SK-N-MC (cell line): ENCODE data around the gene CCBE1.

Source experiments
- DNase-seq: peaks from one replicate; pipeline ENCODE4 v3.0.0-alpha.2; 2011; ENCODE audit warnings: low read depth, low spot score
- H3K27ac ChIP-seq: fragments of 200-600 bp; sonication (generic); 2 replicates; pipeline ENCODE4 v1.5.1; 2016; ENCODE audit warnings: mixed run types
- H3K36me3 ChIP-seq: fragments of 200-600 bp; sonication (generic); 2 replicates; pipeline ENCODE4 v1.6.1; 2017; ENCODE audit warnings: antibody characterized with exemption, low read length, mixed read lengths; ENCODE audit not compliant: insufficient read depth
- H3K4me3 ChIP-seq: fragments of 200-600 bp; sonication (generic); 2 replicates; pipeline ENCODE4 v1.5.1; 2016
- H3K9ac ChIP-seq: fragments of 200-600 bp; sonication (generic); 2 replicates; pipeline ENCODE4 v1.8.0; 2017; ENCODE audit warnings: mixed run types, mixed read lengths; ENCODE audit not compliant: insufficient read length
- H3K9me3 ChIP-seq: fragments of 200-600 bp; sonication (generic); 2 replicates; pipeline ENCODE4 v1.6.1; 2017; ENCODE audit warnings: low read depth, mild to moderate bottlenecking, antibody characterized with exemption, low read length, moderate library complexity, mixed read lengths
- EZH2 ChIP-seq: fragments of 200-600 bp; sonication (generic); IDR thresholded peaks from one replicate; pipeline ENCODE4 v1.6.1; 2017; ENCODE audit warnings: antibody characterized with exemption
- FOXP2 ChIP-seq: optimal IDR thresholded peaks from 2 replicates; pipeline ENCODE3; 2011; ENCODE audit warnings: mild to moderate bottlenecking, moderate library complexity; ENCODE audit not compliant: insufficient read depth; ENCODE audit errors: extremely low read length, control extremely low read depth
- POLR2AphosphoS5 ChIP-seq: IDR thresholded peaks from 2 replicates; pipeline ENCODE4 v1.6.1; 2012; ENCODE audit warnings: mild to moderate bottlenecking, low read depth, low read length, borderline replicate concordance

Gene CCBE1

DNA sequence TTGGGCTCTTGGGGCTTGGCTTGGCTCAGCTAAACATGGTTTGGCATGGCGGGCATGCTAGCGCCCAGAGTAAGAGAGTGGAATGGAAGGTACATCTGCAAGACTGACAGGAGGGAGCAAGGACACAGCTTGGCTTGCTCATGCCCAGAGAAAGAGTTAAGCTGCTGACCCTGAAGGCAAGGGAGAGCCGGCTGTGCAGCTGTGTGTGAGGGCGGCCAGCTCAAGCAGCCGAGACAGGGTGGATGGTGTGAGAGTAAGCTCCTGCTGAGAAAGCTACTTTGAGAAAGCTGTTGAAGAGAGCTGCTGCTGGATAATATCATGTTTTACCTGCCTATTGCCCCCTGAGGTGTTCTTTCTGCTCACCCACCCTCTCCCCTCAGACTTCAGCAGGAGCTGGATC is 135.6 kb downstream of the CCBE1 start:
- no peak overlapping the region for H3K27ac ChIP-seq
- no peak overlapping the region for H3K4me3 ChIP-seq
- TF ChIP-seq EZH2: no peak
- TF ChIP-seq POLR2AphosphoS5: no peak
- TF ChIP-seq FOXP2: no peak
- no peak overlapping the region for H3K9ac ChIP-seq
- no peak for DNase-seq
- H3K9me3 ChIP-seq: no peaks in the 10 kb centered on the region
- no peaks in the 10 kb centered on the region for H3K36me3 ChIP-seq

DNA sequence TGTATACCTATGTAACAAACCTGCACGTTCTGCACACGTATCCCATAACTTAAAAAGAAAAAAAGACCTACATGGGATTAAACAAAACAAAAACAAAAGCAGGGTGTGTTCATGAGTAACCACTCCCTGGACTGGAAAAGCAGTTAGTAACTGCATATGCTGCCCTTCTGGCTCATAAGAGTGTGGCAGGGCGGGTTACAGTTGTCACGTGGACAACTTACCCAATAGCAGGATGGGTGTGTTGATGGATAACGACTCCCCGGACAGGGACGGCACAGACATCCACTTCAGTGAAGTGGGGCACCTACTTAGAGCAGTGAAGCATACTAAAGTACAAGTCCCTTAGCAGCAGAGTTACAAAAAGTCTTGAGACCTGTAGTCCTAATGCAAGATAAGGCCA is 136.7 kb downstream of the CCBE1 start:
- no peak for DNase-seq
- TF ChIP-seq POLR2AphosphoS5 (no peak), EZH2 (no peak), FOXP2 (no peak)
- Histone ChIP-seq H3K4me3 (no peak overlapping the region), H3K9me3 (no peaks in the 10 kb centered on the region), H3K27ac (no peak overlapping the region), H3K9ac (no peak overlapping the region), H3K36me3 (no peaks in the 10 kb centered on the region)

DNA sequence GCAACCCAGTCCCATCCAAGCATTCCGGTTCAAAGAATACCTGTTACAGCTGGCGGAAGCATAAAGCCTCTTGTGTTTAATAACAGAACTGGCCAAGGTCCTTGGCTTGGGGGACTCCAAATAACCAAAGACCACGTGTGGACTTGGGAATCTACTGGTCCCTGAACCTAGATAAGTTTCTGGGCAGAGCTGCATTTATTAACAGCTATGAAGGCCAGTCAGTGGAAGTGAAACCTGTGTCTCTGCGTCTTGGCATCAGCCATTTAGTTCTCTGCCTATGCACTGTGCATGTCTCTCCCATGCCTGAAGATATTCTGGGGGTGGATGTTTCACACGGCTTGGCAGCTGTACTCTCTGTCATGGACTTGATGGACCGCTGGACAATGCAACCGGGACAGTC is 137.7 kb downstream of the CCBE1 start:
- H3K9ac ChIP-seq: no peak overlapping the region
- TF ChIP-seq FOXP2: no peak
- no peak for TF ChIP-seq POLR2AphosphoS5
- TF ChIP-seq EZH2: no peak
- H3K9me3 ChIP-seq: no peaks in the 10 kb centered on the region
- DNase-seq: no peak
- H3K4me3 ChIP-seq: no peak overlapping the region
- no peaks in the 10 kb centered on the region for H3K36me3 ChIP-seq
- no peak overlapping the region for H3K27ac ChIP-seq

DNA sequence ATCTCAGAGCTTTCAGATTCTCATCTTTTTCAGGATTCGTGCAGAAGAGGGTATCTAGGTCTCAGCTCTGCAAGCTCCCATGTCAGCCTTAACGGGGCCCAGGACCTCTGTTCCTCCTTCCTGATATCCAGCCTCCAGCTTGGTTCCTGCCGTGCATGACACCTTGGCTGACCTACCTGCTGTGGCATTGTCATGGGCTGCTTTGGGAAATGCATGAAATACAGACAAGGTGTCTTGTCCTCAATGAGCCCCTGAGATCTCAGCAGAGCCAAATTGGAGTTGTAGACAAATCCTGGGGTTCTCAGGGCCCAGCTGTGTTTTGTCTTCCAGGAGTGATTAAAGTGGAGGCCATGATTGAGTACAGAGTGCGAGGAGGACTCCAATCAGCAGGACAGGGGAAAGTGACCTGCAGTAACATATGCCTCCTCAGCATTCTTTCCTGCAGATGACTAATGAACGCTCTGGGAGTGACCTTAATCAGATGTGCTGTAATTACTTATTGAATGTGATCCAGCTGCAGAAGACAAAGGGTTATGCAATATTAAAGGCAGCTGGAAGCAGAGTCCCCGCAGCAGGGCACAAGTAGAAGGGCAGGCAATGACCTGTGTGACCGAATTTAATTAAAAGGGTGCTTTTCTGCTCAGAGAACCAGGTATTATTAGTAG is 141.1 kb downstream of the CCBE1 start:
- H3K9me3 ChIP-seq: no peaks in the 10 kb centered on the region
- no peak overlapping the region for H3K27ac ChIP-seq
- no peak overlapping the region for H3K4me3 ChIP-seq
- no peak overlapping the region for H3K9ac ChIP-seq
- no peaks in the 10 kb centered on the region for H3K36me3 ChIP-seq
- TF ChIP-seq POLR2AphosphoS5 (no peak), FOXP2 (no peak), EZH2 (no peak)
- no peak for DNase-seq

DNA sequence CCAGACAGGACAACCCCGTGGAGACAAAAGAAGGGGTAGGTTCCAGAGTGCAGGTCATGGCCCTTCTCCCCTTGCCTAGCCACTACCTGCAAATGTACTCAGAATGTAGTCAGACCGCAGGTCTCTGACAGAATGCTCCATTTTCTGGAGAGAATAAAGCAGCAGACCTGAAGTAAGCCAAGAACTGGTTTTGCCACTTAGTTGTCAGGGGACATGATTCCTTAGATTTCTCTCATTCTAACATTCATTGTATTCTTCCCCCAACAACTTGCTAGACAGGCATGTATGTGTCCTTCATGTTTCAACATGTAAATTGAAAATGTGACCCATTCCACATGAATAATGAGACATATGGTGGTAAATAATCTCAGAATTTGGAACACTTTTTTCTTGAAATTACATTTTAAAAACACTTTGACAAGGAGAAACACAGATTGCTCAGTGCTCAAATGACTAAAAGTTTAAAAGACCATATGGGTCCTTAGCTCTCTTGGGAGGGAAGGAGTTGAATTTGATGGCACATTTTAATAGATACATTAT is 142.4 kb downstream of the CCBE1 start:
- TF ChIP-seq EZH2 (no peak), FOXP2 (no peak), POLR2AphosphoS5 (no peak)
- no peak for DNase-seq

DNA sequence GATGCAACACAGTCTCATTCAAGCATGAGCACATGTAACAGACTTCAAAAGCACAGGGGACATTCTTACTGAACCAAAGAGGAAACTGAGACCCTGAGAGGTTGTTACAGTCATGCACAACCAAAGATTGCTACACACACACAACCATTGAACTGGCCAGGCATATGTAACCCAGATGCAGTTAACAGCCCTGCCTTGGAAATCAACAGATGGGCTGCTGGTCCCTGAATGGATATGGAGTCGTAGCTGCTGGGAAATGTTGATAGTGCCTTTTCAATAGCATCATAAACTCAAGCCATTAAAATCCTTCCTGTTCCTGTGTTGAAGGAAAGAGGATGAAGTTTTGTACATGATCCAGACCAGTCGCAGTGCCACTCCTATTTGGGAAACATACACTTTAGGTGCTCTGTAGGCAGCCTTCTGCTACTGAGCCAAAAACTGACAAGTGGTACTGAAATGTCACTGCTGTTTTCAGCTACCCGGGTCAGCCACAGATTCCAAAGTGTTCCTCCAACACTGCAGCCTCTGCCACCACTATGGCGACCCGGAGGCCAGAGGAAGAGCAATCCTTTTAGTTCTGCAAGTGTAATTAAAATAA is 143.9 kb downstream of the CCBE1 start:
- no peaks in the 10 kb centered on the region for H3K9me3 ChIP-seq
- no peaks in the 10 kb centered on the region for H3K36me3 ChIP-seq
- H3K4me3 ChIP-seq: no peak overlapping the region
- H3K27ac ChIP-seq: no peak overlapping the region
- TF ChIP-seq POLR2AphosphoS5 (no peak), FOXP2 (no peak), EZH2 (no peak)
- no peak for DNase-seq
- no peak overlapping the region for H3K9ac ChIP-seq

More for the DNA sequence above, 142.4 kb downstream of the CCBE1 start:
- Histone ChIP-seq H3K9me3 (no peaks in the 10 kb centered on the region), H3K36me3 (no peaks in the 10 kb centered on the region), H3K27ac (no peak overlapping the region), H3K9ac (no peak overlapping the region), H3K4me3 (no peak overlapping the region)

DNA sequence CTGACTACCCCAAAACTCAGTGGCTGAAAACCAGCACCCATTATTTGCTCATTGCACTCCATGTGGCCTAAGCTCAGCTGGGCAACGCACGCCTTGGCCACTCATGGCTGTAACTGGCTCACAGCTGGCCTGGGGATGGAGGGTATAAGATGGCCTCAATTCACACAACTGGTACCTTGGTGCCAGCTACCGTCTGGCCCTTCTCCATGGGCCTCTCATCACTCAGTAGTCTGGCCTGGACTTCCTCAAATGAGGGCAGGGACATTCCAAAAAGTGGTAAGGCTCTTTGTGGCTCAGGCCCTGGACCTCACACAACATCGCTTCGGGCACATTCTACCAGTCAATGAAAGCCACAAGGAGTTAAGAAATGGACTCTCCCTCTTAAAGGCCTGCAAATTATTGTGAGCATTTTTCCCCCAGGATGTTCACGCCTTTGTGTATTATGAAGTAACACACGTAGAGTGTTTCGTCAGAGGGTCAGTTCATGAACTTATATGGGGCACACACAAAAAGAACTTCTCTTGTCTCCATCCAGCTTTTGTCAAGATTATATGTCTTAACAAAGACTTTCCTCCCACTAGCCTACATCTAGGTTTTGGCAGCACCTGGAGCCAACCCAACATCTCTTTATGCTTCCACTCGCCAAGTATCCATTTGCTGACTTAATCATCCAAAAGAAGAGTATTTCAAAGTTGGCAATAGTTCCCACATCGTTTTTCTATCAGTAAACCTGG is 145.2 kb downstream of the CCBE1 start:
- no peaks in the 10 kb centered on the region for H3K36me3 ChIP-seq
- H3K9ac ChIP-seq: no peak overlapping the region
- H3K4me3 ChIP-seq: no peak overlapping the region
- no peaks in the 10 kb centered on the region for H3K9me3 ChIP-seq
- TF ChIP-seq FOXP2 (no peak), POLR2AphosphoS5 (no peak), EZH2 (no peak)
- no peak for DNase-seq
- H3K27ac ChIP-seq: no peak overlapping the region

DNA sequence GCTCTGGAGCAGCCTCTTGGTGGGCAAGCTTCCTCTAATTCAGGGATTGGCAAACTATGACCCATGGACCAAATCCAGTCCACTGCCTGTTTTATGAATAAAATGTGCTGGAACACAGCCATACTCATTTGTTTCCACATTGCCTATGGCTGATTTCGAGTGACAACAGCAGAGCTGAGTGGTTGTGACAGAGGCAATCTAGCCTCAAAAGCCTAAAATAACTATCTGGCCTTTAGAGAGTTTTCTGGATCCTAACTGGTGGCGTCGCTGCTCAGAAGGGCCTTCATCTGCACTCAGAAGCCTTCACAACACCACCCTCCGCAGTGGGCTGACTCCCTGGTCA is 147.1 kb downstream of the CCBE1 start:
- Histone ChIP-seq H3K9ac (no peak overlapping the region), H3K4me3 (no peak overlapping the region), H3K9me3 (no peaks in the 10 kb centered on the region), H3K27ac (no peak overlapping the region), H3K36me3 (no peaks in the 10 kb centered on the region)
- TF ChIP-seq FOXP2 (no peak), POLR2AphosphoS5 (no peak), EZH2 (no peak)
- DNase-seq: no peak
